ENCODE data around the gene MRPL28. TPM values are rescaled to one million over a fixed set of nuclear protein-coding genes. Genes with fewer than 3 reads are reported as not detected.
"Not testable (repeated sequence)": the region's sequence is repeated elsewhere in the genome, so short reads cannot be mapped to it uniquely, and the experiment has no call there.

Gene MRPL28
- total RNA-seq, 1 donor from 2014 or later, result 92.5 TPM

- intact Hi-C loops (cut with micrococcal nuclease), result no loop called here
- Mint-ChIP-seq H3K4me3 (ENCODE audit: low read depth) (no peak overlapping the region), H3K9me3 (no peaks in the 10 kb centered on the region), H3K36me3 (ENCODE audit: low read depth) (peaks cover 48% of the 10 kb centered on the region), H3K27ac (no peak overlapping the region), H3K27me3 (ENCODE audit: low read depth) (no peaks in the 10 kb centered on the region), H3K4me1 (ENCODE audit: low read depth) (peaks cover 31% of the 10 kb centered on the region)
- no peak for DNase-seq (ENCODE audit: low spot score)
These were observed 27.7 kb downstream of the MRPL28 start for GRCh38 chr16:342455-343213.

- H3K4me1 Mint-ChIP-seq (ENCODE audit: low read depth), result peaks cover 26% of the 10 kb centered on the region
These were observed 28.4 kb downstream of the MRPL28 start for GRCh38 chr16:341974-342336.

GRCh38 chr16:341095-341973 is 29.0 kb downstream of the MRPL28 start:
- intact Hi-C loops (cut with micrococcal nuclease); H3K27ac Mint-ChIP-seq; H3K4me3 Mint-ChIP-seq (ENCODE audit: low read depth); H3K27me3 Mint-ChIP-seq (ENCODE audit: low read depth); H3K9me3 Mint-ChIP-seq; DNase-seq (ENCODE audit: low spot score): not testable (repeated sequence)
- peaks cover 43% of the 10 kb centered on the region for H3K36me3 Mint-ChIP-seq (ENCODE audit: low read depth)
- peaks cover 26% of the 10 kb centered on the region for H3K4me1 Mint-ChIP-seq (ENCODE audit: low read depth)

More at GRCh38 chr16:341974-342336, 28.4 kb downstream of the MRPL28 start:
- H3K9me3 Mint-ChIP-seq; H3K27me3 Mint-ChIP-seq (ENCODE audit: low read depth); H3K4me3 Mint-ChIP-seq (ENCODE audit: low read depth); DNase-seq (ENCODE audit: low spot score); intact Hi-C loops (cut with micrococcal nuclease); H3K27ac Mint-ChIP-seq: not testable (repeated sequence)
- H3K36me3 Mint-ChIP-seq (ENCODE audit: low read depth), result peaks cover 46% of the 10 kb centered on the region

- Mint-ChIP-seq H3K27me3 (ENCODE audit: low read depth) (no peaks in the 10 kb centered on the region), H3K4me1 (ENCODE audit: low read depth) (peaks cover 31% of the 10 kb centered on the region), H3K36me3 (ENCODE audit: low read depth) (peaks cover 36% of the 10 kb centered on the region), H3K27ac (no peak overlapping the region), H3K9me3 (no peaks in the 10 kb centered on the region), H3K4me3 (ENCODE audit: low read depth) (no peak overlapping the region)
- intact Hi-C loops (cut with micrococcal nuclease), result no loop called here
- no peak for DNase-seq (ENCODE audit: low spot score)
These were observed 29.8 kb downstream of the MRPL28 start for GRCh38 chr16:340370-341091.

- H3K9me3 Mint-ChIP-seq, result no peaks in the 10 kb centered on the region
- peaks cover 36% of the 10 kb centered on the region for H3K4me1 Mint-ChIP-seq (ENCODE audit: low read depth)
- H3K27me3 Mint-ChIP-seq (ENCODE audit: low read depth), result no peaks in the 10 kb centered on the region
- peaks cover 28% of the 10 kb centered on the region for H3K36me3 Mint-ChIP-seq (ENCODE audit: low read depth)
- H3K27ac Mint-ChIP-seq, result no peak overlapping the region
- peak overlapping the region; percentile 7 for H3K4me3 Mint-ChIP-seq (ENCODE audit: low read depth)
- DNase-seq (ENCODE audit: low spot score), result no peak
- intact Hi-C loops (cut with micrococcal nuclease), result no loop called here
These were observed 30.7 kb downstream of the MRPL28 start for GRCh38 chr16:339680-340079.

GRCh38 chr16:337975-338575 is 32.3 kb downstream of the MRPL28 start:
- no peak overlapping the region for H3K4me3 Mint-ChIP-seq (ENCODE audit: low read depth)
- H3K27ac Mint-ChIP-seq, result no peak overlapping the region
- intact Hi-C loops (cut with micrococcal nuclease), result no loop called here
- H3K9me3 Mint-ChIP-seq, result no peaks in the 10 kb centered on the region
- H3K4me1 Mint-ChIP-seq (ENCODE audit: low read depth), result peaks cover 38% of the 10 kb centered on the region
- H3K36me3 Mint-ChIP-seq (ENCODE audit: low read depth), result peaks cover 25% of the 10 kb centered on the region
- H3K27me3 Mint-ChIP-seq (ENCODE audit: low read depth), result no peaks in the 10 kb centered on the region
- no peak for DNase-seq (ENCODE audit: low spot score)

- H3K27ac Mint-ChIP-seq, result no peak overlapping the region
- H3K36me3 Mint-ChIP-seq (ENCODE audit: low read depth), result peaks cover 18% of the 10 kb centered on the region
- no peaks in the 10 kb centered on the region for H3K27me3 Mint-ChIP-seq (ENCODE audit: low read depth)
- DNase-seq (ENCODE audit: low spot score), result no peak
- no peak overlapping the region for H3K4me3 Mint-ChIP-seq (ENCODE audit: low read depth)
- no peaks in the 10 kb centered on the region for H3K9me3 Mint-ChIP-seq
- intact Hi-C loops (cut with micrococcal nuclease), result no loop called here
- H3K4me1 Mint-ChIP-seq (ENCODE audit: low read depth), result peaks cover 32% of the 10 kb centered on the region
These were observed 32.9 kb downstream of the MRPL28 start for GRCh38 chr16:337437-337836.

GRCh38 chr16:336269-336668 is 34.1 kb downstream of the MRPL28 start:
- H3K36me3 Mint-ChIP-seq (ENCODE audit: low read depth), result peaks cover 9% of the 10 kb centered on the region
- H3K4me3 Mint-ChIP-seq (ENCODE audit: low read depth), result no peak overlapping the region
- intact Hi-C loops (cut with micrococcal nuclease), result no loop called here
- H3K27ac Mint-ChIP-seq, result no peak overlapping the region
- H3K4me1 Mint-ChIP-seq (ENCODE audit: low read depth), result peaks cover 29% of the 10 kb centered on the region
- no peak for DNase-seq (ENCODE audit: low spot score)
- no peaks in the 10 kb centered on the region for H3K27me3 Mint-ChIP-seq (ENCODE audit: low read depth)
- H3K9me3 Mint-ChIP-seq, result no peaks in the 10 kb centered on the region

GRCh38 chr16:334861-335632 is 35.3 kb downstream of the MRPL28 start:
- DNase-seq (ENCODE audit: low spot score); H3K36me3 Mint-ChIP-seq (ENCODE audit: low read depth); H3K27me3 Mint-ChIP-seq (ENCODE audit: low read depth); H3K9me3 Mint-ChIP-seq; H3K27ac Mint-ChIP-seq; H3K4me3 Mint-ChIP-seq (ENCODE audit: low read depth); intact Hi-C loops (cut with micrococcal nuclease): not testable (repeated sequence)
- peaks cover 29% of the 10 kb centered on the region for H3K4me1 Mint-ChIP-seq (ENCODE audit: low read depth)

- H3K36me3 Mint-ChIP-seq (ENCODE audit: low read depth); H3K27ac Mint-ChIP-seq; H3K9me3 Mint-ChIP-seq; DNase-seq (ENCODE audit: low spot score); H3K4me3 Mint-ChIP-seq (ENCODE audit: low read depth); H3K27me3 Mint-ChIP-seq (ENCODE audit: low read depth); intact Hi-C loops (cut with micrococcal nuclease): not testable (repeated sequence)
- peaks cover 23% of the 10 kb centered on the region for H3K4me1 Mint-ChIP-seq (ENCODE audit: low read depth)
These were observed 36.0 kb downstream of the MRPL28 start for GRCh38 chr16:334164-334832.

- Mint-ChIP-seq H3K27me3 (ENCODE audit: low read depth) (no peaks in the 10 kb centered on the region), H3K36me3 (ENCODE audit: low read depth) (peaks cover 7% of the 10 kb centered on the region), H3K9me3 (no peaks in the 10 kb centered on the region), H3K4me1 (ENCODE audit: low read depth) (peaks cover 22% of the 10 kb centered on the region), H3K27ac (no peak overlapping the region), H3K4me3 (ENCODE audit: low read depth) (no peak overlapping the region)
- no peak for DNase-seq (ENCODE audit: low spot score)
- intact Hi-C loops (cut with micrococcal nuclease), result no loop called here
These were observed 36.8 kb downstream of the MRPL28 start for GRCh38 chr16:333406-334094.
